Muscle of arm (tissue), 12 donors: ENCODE data around the gene RWDD1. TPM values are rescaled to one million over a fixed set of nuclear protein-coding genes. Genes with fewer than 3 reads are reported as not detected.
A peak's percentile ranks its signal among the peaks of the same experiment; 100 is the strongest.

Experiments used
- DNase-seq: peaks from one replicate; pipeline ENCODE4 v3.0.0-alpha.2; 2013
- polyA plus RNA-seq, 12 donors: library from polyadenylated mRNA; unstranded; fragments of 120-200 nt; gene quantifications; one replicate each; pipeline ENCODE4 v1.2.1, GENCODE V29; 2013; ENCODE audit not compliant: insufficient read length in 12 of 12

The RWDD1 gene
- polyA plus RNA-seq, 12 donors: 51.1 to 93.7 (median 67.4) TPM; not detected in 1

- no peak for DNase-seq
These were observed 15.2 kb upstream of the RWDD1 start for GRCh38 chr6:116556065-116556464.

GRCh38 chr6:116556814-116557415 lies 14.4 kb upstream of the RWDD1 start:
- DNase-seq: no peak

- no peak for DNase-seq
These were observed 13.4 kb upstream of the RWDD1 start for GRCh38 chr6:116557893-116558292.

GRCh38 chr6:116560130-116560529 lies 11.2 kb upstream of the RWDD1 start:
- DNase-seq: no peak

- peak; percentile 81 for DNase-seq
These were observed 9.8 kb upstream of the RWDD1 start for GRCh38 chr6:116561377-116562018.

GRCh38 chr6:116562019-116562403 lies 9.3 kb upstream of the RWDD1 start:
- DNase-seq: no peak

GRCh38 chr6:116562614-116563013 lies 8.7 kb upstream of the RWDD1 start:
- DNase-seq: no peak

- no peak for DNase-seq
These were observed 7.5 kb upstream of the RWDD1 start for GRCh38 chr6:116563830-116564229.

GRCh38 chr6:116564311-116564710 lies 7.0 kb upstream of the RWDD1 start:
- no peak for DNase-seq

GRCh38 chr6:116564921-116565872 lies 6.1 kb upstream of the RWDD1 start:
- DNase-seq: no peak

GRCh38 chr6:116568111-116568510 lies 3.2 kb upstream of the RWDD1 start:
- DNase-seq: no peak

- no peak for DNase-seq
These were observed 2.2 kb upstream of the RWDD1 start for GRCh38 chr6:116568821-116569755.

- DNase-seq: no peak
These were observed 338 bp downstream of the RWDD1 start for GRCh38 chr6:116571683-116572000.

- no peak for DNase-seq
These were observed 858 bp downstream of the RWDD1 start for GRCh38 chr6:116572162-116572561.

GRCh38 chr6:116575227-116575626 lies 3.9 kb downstream of the RWDD1 start:
- no peak for DNase-seq

GRCh38 chr6:116577486-116577885 lies 6.2 kb downstream of the RWDD1 start:
- DNase-seq: no peak

- no peak for DNase-seq
These were observed 7.0 kb downstream of the RWDD1 start for GRCh38 chr6:116578335-116578734.

- no peak for DNase-seq
These were observed 7.8 kb downstream of the RWDD1 start for GRCh38 chr6:116579143-116579542.

- no peak for DNase-seq
These were observed 8.9 kb downstream of the RWDD1 start for GRCh38 chr6:116580198-116580597.

- no peak for DNase-seq
These were observed 15.0 kb downstream of the RWDD1 start for GRCh38 chr6:116586276-116586675.

- no peak for DNase-seq
These were observed 15.4 kb downstream of the RWDD1 start for GRCh38 chr6:116586738-116587137.

- DNase-seq: no peak
These were observed 23.9 kb downstream of the RWDD1 start for GRCh38 chr6:116595247-116595646.
